GM19193 (cell line): ENCODE results near the gene TNRC18.

ENCODE experiments used
- POLR2A ChIP-seq: IDR thresholded peaks from 4 replicates; pipeline ENCODE4 v1.6.1; 2011; ENCODE audit not compliant: insufficient read depth, insufficient read length; ENCODE audit errors: extremely low read depth

The TNRC18 gene

GRCh38 chr7:5423306-5423975 is at the start of gene TNRC18:
Gene TNRC18 (minus strand): TSS chr7:5423834. CDS start chr7:5421246, 2,588 bp downstream.
- no peak for TF ChIP-seq POLR2A

GRCh38 chr7:5472432-5473315 is 49.0 kb upstream of the TNRC18 start:
- no peak for TF ChIP-seq POLR2A

- TF ChIP-seq POLR2A, result no peak
Measured at GRCh38 chr7:5470816-5471215, 47.2 kb upstream of the TNRC18 start.

- TF ChIP-seq POLR2A, result no peak
Measured at GRCh38 chr7:5470167-5470532, 46.5 kb upstream of the TNRC18 start.

- no peak for TF ChIP-seq POLR2A
Measured at GRCh38 chr7:5469375-5470166, 45.9 kb upstream of the TNRC18 start.

- TF ChIP-seq POLR2A, result no peak
Measured at GRCh38 chr7:5467645-5468044, 44.0 kb upstream of the TNRC18 start.

- no peak for TF ChIP-seq POLR2A
Measured at GRCh38 chr7:5466551-5466950, 42.9 kb upstream of the TNRC18 start.

- TF ChIP-seq POLR2A, result no peak
Measured at GRCh38 chr7:5463031-5463430, 39.4 kb upstream of the TNRC18 start.

- no peak for TF ChIP-seq POLR2A
Measured at GRCh38 chr7:5462216-5462615, 38.6 kb upstream of the TNRC18 start.

GRCh38 chr7:5458921-5459480 is 35.4 kb upstream of the TNRC18 start:
- TF ChIP-seq POLR2A, result no peak

GRCh38 chr7:5457245-5457735 is 33.7 kb upstream of the TNRC18 start:
- TF ChIP-seq POLR2A, result no peak

- no peak for TF ChIP-seq POLR2A
Measured at GRCh38 chr7:5456409-5456808, 32.8 kb upstream of the TNRC18 start.

GRCh38 chr7:5455581-5456219 is 32.1 kb upstream of the TNRC18 start:
- TF ChIP-seq POLR2A, result no peak

- no peak for TF ChIP-seq POLR2A
Measured at GRCh38 chr7:5455175-5455574, 31.5 kb upstream of the TNRC18 start.
